GM12891 (cell line): Measurements from ENCODE around the gene YPEL2.

Experiments
- PAX5 ChIP-seq: IDR thresholded peaks from 2 replicates; pipeline ENCODE4 v1.6.1; 2011; ENCODE audit warnings: low read length, moderate library complexity, mild to moderate bottlenecking; ENCODE audit not compliant: insufficient read depth, severe bottlenecking
- POLR2A ChIP-seq: IDR thresholded peaks from 2 replicates; pipeline ENCODE4 v1.6.1; 2011; ENCODE audit warnings: low read depth, low read length, control low read depth
- POLR2AphosphoS5 ChIP-seq: IDR thresholded peaks from 2 replicates; pipeline ENCODE4 v1.6.1; 2011; ENCODE audit warnings: low read depth, low read length, control low read depth
- TAF1 ChIP-seq: IDR thresholded peaks from 2 replicates; pipeline ENCODE4 v1.6.1; 2011; ENCODE audit warnings: low read depth, low read length, control low read depth

DNA sequence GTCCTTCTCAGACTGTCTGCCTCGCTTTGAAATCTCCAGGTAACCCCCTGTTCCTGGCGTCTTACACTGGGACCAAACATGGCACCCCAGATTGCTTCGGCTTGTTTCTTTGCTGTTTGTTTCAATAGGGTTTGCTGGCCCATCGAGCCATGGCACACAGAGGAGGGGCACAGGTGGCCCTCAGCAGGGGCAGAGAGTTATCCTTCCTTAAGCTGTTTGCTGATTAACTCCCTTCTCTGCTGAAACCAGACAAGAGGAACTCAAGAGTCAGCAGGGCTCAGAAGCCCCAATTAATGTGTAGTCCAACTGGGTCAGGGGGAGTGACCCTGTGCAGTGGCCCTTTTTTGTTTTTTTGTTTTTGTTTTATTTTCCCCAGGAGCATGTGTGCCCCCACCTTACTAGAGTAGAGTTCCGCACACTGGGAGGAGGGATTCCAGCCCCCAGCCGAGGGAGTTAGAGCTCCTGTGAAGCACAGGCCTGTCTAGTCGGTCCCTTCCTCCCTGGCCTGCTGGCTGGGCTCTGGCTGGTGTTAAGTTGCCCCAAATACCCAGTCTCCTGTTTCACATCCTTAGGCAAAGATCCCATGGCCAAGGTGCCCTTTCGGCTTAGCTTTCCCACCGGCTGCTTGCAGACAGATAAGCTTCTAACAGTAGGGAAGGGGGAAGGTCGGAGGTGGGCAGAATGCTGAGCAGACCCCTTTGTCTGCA, 39.3 kb downstream of the YPEL2 start:
- no peak for TF ChIP-seq POLR2A
- no peak for TF ChIP-seq TAF1
- no peak for TF ChIP-seq POLR2AphosphoS5
- TF ChIP-seq PAX5: no peak
